ENCODE data around the gene SDE2.
"Not testable (repeated sequence)": the region's sequence is repeated elsewhere in the genome, so short reads cannot be mapped to it uniquely, and the experiment has no call there.

Gene SDE2

DNA sequence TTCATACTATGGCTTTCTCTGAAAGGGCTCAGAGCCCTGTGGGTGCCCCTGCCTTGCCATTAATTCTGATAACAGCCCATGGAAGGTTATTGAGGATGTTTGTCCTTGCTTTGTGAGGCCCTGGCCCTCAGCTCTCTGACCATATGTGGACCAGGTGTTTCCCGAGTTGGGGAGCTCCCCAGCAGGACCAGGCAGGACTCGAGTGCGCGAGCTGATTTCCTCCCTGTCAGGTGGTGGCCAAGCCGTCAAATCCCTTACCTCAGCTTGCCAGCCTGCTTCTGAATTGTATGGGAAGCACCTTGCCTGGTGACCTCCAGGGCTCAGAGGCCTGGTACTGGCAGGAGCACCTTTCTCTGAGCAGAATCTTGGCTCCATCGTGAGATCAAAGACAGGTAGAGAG is 17.9 kb upstream of the SDE2 start:
- DNase-seq: no peak
- in situ Hi-C loops (cut with HindIII; ENCODE audit: low pct_ligation_motif_present, low pct_unique_long_range_greater_than_20kb, low sequenced_read_pairs): no loop called here

DNA sequence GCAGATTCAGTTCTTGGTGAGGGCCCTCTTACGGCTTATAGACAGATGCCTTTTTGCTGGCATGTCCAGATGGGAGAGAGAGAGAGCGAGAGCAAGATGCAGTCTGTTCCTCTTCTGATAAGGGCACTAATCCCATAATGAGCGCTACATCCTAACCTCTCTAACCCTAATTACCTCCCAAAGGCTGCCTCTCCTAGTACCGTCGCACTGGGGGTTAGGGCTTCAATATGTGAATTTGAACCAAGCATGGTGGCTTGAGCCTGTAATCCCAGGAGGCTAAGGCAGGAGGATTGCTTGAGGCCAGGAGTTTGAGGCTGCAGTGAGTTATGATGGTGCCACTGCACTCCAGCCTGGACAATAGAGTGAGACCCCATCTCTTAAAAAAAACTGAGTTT is 10.5 kb upstream of the SDE2 start:
- DNase-seq: no peak

DNA sequence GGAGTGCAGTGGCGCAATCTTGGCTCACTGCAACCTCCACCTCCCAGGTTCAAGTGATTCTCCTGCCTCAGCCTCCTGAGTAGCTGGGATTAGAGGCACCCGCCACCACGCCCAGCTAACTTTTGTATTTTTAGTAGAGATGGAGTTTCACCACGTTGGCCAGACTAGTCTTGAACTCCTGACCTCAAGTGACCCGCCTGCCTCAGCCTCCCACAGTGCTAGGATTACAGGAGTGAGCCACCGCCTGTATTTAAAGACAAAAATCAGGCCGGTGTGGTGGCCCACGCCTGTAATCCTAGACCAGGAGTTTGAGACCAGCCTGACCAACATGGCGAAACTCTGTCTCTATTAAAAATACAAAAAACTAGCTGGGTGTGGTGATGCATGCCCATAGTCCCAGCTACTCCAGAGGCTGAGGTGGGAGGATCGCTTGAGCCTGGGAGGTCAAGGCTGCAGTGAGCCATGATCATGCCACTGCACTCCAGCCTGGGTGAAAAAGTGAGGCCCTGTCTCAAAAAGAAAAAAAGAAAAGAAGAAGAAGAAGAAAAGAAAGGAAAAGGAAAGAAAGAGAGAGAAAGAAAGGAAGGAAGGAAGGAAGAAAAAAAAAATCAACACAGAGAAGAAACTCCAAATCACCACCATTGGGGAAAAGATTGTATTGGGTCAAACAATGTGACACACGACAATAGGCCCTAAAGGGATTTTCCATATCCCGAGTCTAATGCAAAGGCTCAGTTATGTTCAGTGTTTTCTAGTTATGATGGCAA is 8.2 kb upstream of the SDE2 start:
- DNase-seq; in situ Hi-C loops (cut with HindIII; ENCODE audit: low pct_ligation_motif_present, low pct_unique_long_range_greater_than_20kb, low sequenced_read_pairs): not testable (repeated sequence)

More for the DNA sequence above, 10.5 kb upstream of the SDE2 start:
- in situ Hi-C loops (cut with HindIII; ENCODE audit: low pct_ligation_motif_present, low pct_unique_long_range_greater_than_20kb, low sequenced_read_pairs): no loop called here

DNA sequence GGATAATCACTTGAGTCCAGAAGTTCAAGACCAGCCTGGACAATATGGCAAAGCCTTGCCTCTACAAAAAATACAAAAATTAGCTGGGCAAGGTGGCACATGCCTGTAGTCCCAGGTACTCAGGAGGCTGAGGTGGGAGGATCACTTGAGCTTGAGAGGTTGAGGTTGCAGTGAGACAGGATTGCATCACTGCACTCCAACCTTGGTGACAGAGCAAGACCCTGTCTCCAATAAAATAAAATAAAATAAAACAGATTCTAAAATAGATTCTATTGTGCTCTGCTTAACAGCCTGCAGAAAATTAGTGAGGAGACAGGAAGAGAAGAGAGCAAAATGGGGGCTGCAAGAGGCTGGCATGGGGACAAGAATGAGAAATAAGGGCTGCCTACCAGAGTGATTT is 7.5 kb upstream of the SDE2 start:
- in situ Hi-C loops (cut with HindIII; ENCODE audit: low pct_ligation_motif_present, low pct_unique_long_range_greater_than_20kb, low sequenced_read_pairs): no loop called here
- no peak for DNase-seq

DNA sequence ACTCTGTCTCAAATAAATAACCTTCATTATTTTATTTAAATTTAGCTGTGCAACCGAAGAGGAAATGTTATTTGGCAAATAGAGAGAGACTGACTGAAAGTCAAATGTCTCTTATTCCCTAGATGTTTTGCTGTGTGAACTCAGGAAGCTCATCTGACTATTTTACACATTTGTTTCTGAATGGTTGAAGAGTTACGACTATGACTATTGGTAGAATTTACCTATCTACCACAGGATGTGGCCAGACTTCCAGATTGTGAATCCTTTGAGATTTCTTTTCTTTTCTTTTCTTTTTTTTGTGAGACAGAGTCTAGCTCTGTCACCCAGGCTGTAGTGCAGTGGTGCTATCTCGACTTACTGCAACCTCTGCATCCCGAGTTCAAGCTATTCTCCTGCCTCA is 5.3 kb upstream of the SDE2 start:
- in situ Hi-C loops (cut with HindIII; ENCODE audit: low pct_ligation_motif_present, low pct_unique_long_range_greater_than_20kb, low sequenced_read_pairs): no loop called here
- DNase-seq: no peak

DNA sequence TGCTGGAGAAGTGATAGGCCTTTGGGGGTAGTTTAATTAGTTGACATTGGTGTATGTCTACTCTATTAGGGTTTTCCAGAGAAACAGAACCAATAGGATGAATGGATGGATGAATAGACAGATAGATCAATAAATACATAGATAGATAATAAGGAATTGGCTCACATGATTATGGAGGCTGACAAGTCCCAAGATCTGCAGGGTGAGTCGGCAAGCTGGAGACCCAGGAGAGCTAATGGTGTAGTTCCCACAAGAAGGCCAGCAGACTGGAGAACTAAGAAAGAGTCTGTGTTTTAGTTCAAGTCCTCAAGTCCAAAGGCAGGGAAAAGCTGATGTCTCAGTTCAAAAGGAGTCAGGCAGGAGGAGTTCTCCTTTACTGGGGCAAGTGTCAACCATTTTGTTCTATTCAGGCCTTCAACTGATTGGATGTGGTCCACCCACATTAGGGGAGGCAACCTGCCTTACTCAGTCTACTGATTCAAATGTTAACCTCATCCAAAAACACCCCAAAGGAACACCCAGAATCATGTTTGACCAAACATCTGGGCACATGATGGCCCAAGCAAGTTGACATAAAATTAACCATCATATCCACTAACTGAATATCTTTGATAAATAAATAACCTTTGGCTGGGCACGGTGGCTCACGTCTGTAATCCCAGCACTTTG is 4.5 kb upstream of the SDE2 start:
- DNase-seq: no peak
- in situ Hi-C loops (cut with HindIII; ENCODE audit: low pct_ligation_motif_present, low pct_unique_long_range_greater_than_20kb, low sequenced_read_pairs): no loop called here

DNA sequence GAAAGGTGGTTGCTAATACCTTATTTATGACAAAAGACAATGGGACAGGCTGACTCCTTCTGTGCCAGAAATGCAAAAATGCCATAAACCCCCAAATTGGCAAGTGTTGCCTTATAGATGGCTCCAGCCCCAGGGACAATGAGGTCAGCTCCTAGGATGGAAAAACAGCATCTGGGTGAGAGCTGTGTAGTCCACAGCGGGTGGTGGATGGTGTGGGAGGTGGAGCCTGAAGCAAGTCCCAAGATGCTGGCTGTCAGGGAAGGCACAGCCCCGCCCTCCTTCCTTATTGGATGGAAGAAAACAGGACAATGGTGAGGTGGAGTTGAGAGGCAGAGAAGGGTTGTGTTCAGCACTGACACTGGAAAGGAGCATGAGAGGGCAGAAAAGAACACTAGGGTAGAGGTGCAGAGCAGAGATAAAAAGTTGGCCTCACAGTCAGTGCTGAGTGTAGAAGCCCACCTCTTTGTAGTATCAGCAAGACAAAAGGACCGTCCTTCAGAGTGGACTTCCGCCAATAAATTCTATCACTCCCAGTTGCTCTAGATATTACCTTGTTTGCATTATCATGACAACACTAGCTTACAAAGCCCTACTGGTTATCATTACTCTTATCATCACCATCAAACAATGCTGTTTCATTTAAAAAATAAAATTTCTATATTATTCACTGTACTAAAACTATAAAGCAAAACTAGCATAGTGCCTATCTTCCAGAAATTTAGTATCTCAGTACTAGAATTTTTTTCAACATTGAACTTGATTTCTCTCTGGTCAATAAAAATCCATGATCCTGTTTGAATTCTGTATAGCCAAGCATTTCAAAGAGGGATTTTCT is 3.7 kb upstream of the SDE2 start:
- in situ Hi-C loops (cut with HindIII; ENCODE audit: low pct_ligation_motif_present, low pct_unique_long_range_greater_than_20kb, low sequenced_read_pairs): no loop called here
- peak; percentile 65 for DNase-seq

DNA sequence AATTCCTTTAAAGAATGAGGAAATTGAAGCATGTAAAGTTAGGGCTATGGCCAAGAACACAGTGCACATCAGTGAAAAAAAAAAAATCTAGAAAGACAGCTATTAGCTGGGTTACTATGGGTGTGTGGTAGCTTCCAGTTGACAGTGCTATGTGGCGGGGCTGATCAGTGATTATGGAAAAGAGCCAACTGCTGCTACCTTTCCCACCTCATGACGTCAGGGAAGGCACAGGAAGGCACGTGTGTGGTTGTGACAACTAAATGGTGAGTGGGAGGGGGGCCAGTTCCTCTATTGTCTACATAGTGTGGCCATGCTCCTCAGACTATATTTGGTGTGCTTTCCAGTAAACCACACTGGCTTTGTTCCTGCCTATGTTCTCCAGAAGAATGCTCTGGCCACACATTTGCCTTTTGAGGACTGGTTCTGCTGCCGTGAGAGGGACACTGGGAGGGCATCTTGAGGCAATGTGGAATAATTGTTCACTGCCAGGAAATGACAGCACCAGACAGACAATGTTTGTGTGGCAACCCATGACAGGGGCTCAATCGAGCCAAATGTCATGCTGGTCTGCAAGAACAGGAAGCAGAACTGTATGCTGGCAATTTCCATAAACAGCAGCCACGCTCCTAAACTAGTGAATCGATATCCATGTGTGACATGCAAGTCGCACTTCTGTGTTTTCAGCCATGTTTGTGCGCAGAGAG is 3.0 kb upstream of the SDE2 start:
- no peak for DNase-seq
- in situ Hi-C loops (cut with HindIII; ENCODE audit: low pct_ligation_motif_present, low pct_unique_long_range_greater_than_20kb, low sequenced_read_pairs): no loop called here

DNA sequence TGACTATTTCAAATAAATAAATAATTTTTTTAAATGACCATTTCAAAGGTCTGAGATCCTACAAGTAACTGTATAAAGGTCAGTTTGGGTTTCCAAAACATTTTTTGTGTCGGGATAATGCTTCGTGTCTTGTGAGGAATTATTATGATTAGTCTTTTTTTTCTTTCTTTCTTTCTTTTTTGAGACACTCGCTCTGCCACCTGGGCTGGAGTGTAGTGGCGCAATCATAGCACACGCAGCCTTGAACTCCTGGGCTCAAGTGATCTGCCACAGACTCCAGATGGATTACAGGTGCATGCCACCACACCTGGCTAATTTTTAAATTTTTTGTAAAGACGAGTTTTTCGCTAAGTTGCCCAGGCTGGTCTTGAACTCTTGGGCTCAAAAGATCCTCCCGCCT is 1.9 kb upstream of the SDE2 start:
- no peak for DNase-seq
- in situ Hi-C loops (cut with HindIII; ENCODE audit: low pct_ligation_motif_present, low pct_unique_long_range_greater_than_20kb, low sequenced_read_pairs): no loop called here

DNA sequence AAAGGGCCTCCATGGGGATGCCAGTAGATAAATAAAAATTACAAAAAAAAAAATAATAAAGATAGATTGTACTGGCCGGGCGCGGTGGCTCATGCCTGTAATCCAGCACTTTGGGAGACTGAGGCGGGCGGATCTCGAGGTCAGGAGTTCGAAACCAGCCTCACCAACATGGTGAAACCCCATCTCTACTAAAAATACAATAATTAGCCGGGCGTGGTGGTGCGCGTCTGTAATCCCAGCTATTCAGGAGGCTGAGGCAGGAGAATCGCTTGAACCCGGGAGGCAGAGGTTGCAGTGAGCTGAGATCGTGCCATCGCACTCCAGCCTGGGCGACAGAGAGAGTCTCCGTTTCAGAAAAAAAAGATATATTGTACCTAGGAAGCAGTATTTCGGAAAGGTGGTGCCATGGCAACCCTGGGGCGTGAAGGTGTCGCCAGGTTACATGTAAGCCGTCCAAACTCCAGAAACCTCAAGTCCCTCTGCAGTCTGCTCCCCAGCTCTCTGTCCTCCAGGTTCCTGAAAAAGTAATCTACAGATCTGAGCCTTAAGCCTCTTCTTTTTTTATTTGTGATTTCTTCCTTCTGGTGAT is 1.4 kb upstream of the SDE2 start:
- DNase-seq; in situ Hi-C loops (cut with HindIII; ENCODE audit: low pct_ligation_motif_present, low pct_unique_long_range_greater_than_20kb, low sequenced_read_pairs): not testable (repeated sequence)

DNA sequence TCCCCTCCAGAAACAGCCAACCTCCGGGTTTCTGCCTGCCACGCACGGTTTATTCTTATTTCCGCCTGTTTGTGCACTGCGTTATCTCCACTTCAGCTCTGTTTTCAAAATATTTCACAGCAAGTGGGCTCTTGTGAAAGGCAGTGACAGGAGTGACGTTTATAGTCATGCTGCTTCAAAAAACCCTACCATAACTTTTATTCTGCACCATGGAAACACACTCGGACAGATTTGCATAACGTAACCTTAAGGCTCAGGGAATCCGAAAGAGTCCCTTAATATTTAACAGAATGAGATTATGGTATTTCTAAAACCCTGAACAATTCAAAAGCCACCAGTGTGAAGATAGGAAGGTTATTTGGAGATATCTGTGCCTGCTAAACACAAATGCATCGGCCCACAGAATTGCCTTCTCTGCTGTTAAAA is 782 bp upstream of the SDE2 start:
- DNase-seq: peak; percentile 62
- in situ Hi-C loops (cut with HindIII; ENCODE audit: low pct_ligation_motif_present, low pct_unique_long_range_greater_than_20kb, low sequenced_read_pairs): loop anchor here (25.0 kb wide), 1 partner anchor 513 kb away; no protein-coding TSS in a partner anchor

DNA sequence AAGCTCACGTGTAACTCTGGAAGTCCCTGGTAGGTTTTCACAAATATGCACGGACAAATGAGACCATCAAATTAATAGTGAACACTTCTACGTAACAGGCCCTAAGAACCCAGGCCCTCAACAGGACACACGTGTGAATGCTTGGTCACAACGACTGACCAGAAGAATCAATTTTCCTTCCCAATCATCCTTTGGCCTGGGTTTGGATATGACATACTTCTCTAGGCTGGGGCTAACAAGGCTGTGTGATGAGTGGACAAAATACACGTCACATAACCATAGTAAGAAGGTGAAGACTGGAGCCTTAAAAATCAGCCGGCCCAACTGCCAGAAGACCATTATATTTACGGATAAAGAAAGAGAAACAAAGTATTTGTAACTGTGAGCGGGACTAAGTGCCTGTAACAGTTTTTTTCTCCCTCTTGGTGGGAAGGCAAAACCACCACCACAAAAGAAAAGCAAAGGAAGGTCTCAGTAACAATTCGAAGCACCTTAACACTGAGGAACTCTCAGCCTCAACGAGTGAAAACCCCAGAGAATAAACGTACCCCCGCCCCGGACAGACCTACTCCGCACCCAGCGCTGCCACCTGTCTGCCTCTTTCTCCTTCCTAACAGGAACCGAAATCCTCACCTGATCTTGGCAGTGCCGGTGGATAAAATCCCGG is 450 bp downstream of the SDE2 start:
- peak; percentile 44 for DNase-seq
- in situ Hi-C loops (cut with HindIII; ENCODE audit: low pct_ligation_motif_present, low pct_unique_long_range_greater_than_20kb, low sequenced_read_pairs): loop anchor here (25.0 kb wide), 1 partner anchor 511 kb away; no protein-coding TSS in a partner anchor

DNA sequence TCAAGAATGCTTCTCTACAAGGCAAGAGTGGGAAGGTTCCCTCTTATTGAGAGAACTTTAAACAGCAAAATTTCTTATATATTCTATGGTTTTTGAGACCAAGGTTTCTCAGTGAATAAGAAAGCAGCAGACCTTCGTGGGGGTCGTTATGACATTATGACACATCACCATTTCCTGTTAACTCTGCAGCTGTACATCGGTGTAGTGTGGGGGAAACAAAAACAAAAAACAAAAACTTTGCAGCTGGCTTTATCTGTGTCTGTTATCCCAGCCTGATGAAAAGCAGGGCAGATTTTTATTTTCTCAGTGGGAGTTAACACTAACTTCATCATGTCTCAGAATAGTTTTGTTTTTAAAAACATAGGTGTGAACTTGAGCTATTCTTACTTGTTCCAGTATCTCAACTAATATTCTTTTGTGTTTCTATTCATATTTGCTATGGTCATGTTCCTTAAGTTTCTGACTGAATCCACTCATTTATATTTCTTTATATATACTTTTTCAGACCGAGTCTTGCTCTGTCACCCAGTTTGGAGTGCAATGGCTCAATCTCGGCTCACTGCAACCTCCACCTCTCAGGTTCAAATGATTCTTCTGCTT is 2.1 kb downstream of the SDE2 start:
- in situ Hi-C loops (cut with HindIII; ENCODE audit: low pct_ligation_motif_present, low pct_unique_long_range_greater_than_20kb, low sequenced_read_pairs): loop anchor here (25.0 kb wide), 1 partner anchor 510 kb away; no protein-coding TSS in a partner anchor
- DNase-seq: peak; percentile 21

DNA sequence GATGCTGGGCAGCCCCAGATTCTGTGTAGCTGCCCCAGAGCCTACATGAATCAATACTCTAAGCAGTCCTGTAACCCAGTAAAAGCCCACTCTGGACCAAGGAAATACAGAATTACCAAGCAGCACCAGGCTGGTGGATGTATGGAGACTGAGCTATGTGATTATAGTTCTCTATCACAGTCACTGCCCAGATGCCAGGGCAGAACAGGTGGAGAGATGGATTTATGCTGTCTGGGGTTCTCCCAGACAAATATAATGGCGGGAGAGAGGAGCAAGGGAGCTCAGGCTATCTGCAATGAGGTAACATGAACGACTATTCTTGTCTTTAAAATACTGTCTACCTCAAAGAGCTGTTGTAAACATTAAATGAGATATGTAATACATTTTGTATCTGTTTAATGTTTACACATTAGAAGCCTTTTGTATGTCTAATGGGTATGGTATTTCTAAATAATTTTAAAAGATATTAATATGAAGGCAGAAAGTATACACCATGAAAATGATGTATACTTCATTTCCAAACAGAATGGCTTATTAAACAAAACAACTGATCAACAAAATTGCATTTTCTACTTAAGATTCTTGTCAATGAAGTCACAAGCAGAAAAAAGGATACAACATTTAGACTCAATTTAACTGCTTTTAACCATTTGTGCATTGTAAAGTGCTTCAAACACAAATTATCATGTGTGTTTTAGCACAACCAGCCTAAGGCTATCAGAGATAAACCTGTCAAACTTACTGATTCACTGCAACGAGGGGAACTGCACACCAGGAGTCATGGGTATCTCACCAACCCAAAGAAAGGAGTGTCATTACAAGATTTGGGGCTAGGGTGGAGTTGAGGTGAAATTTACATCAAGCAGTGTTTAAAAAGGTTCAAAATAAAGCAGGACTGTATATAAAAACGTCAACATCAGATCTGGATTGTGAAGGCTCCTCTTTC is 3.0 kb downstream of the SDE2 start:
- DNase-seq: no peak
- in situ Hi-C loops (cut with HindIII; ENCODE audit: low pct_ligation_motif_present, low pct_unique_long_range_greater_than_20kb, low sequenced_read_pairs): loop anchor here (25.0 kb wide), 1 partner anchor 509 kb away; no protein-coding TSS in a partner anchor

DNA sequence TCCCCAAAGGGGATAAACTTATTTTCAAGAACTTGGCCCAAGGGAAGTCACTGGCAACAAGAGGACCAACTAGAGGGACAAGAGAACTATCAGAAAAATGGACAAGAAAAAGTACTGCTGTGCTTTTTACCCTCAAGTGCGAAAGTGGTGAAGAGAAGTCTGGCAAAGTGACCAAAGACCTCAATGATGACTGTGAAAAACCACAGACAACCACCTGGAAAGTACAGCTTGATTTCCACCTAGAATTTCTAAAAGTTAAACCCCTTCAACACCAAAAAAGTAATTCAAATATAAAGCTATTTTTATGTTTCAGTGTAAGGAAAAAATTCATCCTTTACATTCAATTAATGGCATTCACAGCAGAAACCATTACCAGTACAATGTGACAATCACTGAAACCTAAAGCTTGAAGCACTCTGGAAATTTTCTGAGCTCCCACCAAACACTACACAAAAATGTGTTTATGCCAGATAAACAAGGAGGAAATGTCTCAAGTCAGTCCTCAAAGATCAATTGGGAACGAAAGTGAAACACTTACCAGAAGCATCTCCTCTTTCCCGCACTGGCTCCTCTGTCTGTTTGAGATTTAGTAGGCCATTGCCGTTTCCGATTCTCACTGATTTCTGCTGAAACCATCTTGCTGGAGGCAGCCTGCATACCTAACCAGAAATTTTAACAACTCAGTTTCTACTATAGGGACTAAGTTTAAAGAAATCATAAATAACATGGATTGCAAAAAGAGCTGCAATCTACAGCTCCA is 8.3 kb downstream of the SDE2 start:
- in situ Hi-C loops (cut with HindIII; ENCODE audit: low pct_ligation_motif_present, low pct_unique_long_range_greater_than_20kb, low sequenced_read_pairs): loop anchor here (25.0 kb wide), 1 partner anchor 504 kb away; no protein-coding TSS in a partner anchor
- no peak for DNase-seq
